Measurements from ENCODE around the gene ASPSCR1.
A peak's percentile ranks its signal among the peaks of the same experiment; 100 is the strongest.

The ASPSCR1 gene

DNA sequence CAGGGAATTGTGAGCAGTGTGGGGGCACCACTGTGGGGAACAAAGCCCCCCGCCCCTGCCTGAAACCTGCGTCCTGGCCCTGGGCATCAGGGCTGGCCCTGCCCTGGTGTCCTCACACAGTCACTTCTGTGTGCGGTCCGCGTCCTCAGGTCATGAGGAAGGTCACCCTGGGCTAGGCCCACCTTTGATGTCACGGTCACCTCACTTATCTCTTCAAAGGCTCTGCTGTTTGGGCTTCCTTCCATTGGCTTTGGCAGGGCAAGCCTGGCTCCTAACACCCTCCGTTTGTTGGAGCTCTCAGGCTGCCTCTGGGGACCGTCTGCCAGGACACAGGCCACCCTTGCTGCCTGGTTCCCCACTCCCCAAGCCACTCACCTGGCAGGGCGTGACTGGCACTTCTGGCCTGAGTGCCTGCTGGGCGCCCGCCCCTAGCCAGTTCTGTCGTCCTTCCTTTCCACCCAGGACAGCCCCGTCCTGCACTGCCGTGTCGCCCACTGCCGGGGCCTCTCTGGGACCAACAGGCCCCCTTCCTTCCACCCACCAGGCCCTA, 36.4 kb downstream of the ASPSCR1 start:
- no peak for DNase-seq

GRCh38 chr17:82014432-82014831, 37.0 kb downstream of the ASPSCR1 start:
- DNase-seq, result no peak

DNA sequence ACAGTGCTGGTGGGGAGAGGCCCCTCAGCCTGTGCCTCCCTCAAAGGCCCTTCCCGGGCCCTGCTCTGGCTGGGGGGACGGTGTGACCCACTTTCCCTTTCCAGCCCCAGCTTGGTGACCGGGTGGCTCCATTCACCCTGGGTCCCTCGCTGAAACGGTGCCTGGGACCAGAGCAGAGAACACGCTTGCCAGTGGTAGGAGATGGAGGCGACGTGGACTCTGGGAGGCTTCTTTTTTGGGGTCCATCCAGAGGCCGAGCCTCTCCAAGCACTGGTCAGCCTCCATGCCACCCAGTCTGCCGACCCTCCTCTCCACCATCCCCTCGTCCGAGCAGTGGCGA, 37.5 kb downstream of the ASPSCR1 start:
- no peak for DNase-seq

GRCh38 chr17:82015311-82015971, 38.0 kb downstream of the ASPSCR1 start:
- DNase-seq, result no peak

DNA sequence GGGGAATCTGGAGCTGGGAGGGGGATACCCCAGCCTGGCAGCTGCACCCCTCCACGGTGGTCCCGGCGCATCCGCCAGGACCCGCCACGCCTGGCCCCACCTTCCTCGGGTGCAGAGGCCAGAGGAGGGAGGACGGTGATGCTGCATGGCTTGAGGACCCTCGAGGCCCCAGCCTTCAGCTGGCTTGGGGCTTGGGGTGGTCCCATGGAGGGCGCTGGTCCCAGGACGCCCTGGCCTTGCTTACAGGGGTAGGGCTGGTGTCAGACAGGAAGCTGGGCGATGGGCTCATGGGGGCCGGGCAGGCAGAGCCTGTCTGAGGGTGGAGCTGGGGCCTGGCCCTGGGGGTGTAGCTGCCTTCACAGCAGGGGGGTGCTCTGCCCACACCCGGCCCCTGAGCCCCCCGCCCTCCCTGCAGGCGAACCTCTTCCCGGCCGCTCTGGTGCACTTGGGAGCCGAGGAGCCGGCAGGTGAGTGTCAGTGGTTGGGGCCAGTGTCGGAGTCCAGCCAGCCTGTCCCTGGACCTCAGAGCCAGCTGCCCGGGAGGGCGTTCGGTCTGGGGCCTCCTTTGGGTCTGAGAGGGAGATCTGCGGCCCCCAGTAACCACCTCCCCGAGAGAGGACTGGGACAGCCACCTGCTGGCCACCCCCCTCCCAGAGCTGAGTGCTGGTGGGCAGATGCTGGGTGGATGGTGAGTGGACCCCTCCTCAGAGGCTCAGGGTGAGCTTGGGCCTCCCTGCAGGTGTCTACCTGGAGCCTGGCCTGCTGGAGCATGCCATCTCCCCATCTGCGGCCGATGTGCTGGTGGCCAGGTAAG, 38.8 kb downstream of the ASPSCR1 start:
- no peak for DNase-seq

GRCh38 chr17:82016875-82017459, 39.5 kb downstream of the ASPSCR1 start:
- DNase-seq, result no peak

- DNase-seq, result no peak
Measured at GRCh38 chr17:82017612-82018151, 40.3 kb downstream of the ASPSCR1 start.

DNA sequence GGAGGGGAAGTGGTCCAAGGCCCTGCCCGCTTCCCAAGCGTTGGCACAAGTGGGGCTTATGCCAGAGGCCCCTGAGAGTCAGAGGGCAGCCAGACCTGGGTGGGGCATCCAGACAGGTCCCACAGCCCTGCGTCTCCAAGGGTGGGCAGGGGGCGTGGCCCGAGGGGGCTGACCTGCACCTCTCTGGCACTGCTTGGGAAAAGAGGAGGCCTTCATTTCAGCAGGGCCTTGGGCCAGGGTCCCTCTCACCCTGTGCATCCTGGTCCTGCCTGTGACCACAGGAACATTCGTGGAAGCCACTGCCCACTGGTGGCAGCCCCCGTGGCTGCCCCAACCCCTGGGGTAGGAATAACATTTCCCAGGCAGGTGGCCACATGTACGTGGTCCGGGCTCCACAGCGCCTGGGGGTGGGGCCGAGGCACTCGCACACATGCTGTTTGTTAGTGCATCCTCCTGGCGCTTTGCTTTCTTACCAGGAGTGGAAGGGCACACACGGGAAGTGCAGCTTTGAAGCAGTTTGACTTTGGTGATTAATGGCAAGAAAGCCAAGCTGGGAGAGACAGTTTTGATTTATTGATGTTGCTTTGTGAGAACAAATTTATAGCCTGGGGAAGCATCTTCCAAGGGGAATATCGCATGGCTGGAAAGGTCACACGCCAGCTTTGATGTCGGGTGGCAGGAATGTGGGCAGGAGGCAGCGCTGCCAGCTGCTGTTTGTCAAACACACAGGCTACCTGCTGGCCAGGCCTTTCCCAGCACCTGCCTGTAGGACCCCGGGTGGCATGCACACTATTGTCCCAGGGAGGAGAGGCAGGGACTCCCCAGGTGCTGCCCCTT, 40.9 kb downstream of the ASPSCR1 start:
- DNase-seq, result no peak

DNA sequence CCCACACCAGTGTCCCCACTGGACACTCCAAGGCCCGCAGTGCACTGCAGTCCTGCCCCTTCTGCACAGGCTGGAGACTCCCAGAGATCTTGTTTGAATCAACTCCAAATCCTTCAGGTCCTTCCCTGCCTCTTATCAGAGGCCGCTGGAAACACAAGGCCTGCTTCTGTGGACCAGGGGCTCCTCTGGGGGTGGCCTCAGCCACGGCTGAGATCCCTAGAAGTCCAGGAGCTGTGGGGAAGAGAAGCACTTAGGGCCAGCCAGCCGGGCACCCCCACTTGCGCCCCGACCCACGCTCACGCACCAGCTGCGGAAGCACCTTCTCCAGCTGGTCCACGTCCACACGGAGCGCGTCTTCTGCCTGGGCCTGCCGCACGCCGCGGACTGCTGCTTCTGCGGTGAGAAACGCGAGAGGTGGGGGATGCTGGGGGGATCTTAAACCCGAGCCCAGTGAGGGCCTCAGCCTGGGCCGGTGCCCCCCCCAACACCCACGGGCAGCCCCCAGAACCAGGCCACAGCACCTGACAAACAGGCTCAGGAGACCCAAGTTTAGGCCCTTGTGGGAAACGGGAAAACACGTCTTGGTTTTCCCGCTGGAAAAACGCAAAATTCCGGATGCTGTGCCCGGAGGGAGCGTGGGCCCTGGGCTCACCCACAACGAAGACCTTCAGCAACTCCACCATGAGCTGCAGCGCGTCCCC, 41.7 kb downstream of the ASPSCR1 start:
- DNase-seq, result no peak

DNA sequence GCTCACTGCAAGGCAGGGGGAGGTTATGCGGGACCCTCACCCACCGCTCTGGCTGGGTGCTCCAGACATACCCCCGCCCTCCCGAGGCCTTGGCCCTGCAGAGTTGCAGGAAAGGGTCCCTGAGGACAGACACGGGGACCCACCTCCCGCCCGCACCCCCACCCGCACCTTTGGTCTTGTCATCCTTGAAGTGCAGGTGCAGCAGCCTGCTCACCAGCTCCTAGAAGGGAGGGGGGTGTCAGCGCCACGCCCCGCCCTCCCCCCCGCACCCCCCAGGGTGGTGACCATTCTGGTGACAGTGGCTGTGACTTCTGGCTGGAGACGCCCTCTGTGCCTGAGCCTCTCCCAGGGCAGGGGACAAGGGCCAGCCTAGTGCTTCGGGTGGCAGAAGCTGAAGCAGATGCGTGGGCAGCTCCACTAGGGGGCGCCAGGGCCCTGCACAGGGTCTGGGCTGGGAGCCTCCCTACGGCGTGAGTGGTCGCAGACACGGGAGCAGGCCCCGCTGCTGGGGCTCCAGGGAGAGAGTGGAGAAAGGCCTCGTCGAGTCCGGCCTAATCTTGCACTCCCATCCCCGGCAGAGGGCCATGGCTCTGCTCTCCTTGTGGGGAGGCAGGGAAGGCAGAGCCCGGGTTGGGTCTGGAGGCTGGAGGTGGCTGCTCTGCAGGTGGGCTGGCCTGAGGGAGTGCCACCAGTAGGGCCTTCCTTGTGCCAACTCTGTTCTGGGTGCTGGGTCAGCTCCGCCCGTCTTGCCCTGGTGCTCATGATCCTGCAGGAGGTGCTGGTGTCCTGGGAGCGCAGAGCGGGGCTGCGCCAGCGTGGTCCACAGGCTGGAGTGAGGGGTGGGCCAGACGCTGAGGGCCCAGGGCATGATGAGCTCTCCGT, 42.5 kb downstream of the ASPSCR1 start:
- DNase-seq, result peak; percentile 65 to 75

DNA sequence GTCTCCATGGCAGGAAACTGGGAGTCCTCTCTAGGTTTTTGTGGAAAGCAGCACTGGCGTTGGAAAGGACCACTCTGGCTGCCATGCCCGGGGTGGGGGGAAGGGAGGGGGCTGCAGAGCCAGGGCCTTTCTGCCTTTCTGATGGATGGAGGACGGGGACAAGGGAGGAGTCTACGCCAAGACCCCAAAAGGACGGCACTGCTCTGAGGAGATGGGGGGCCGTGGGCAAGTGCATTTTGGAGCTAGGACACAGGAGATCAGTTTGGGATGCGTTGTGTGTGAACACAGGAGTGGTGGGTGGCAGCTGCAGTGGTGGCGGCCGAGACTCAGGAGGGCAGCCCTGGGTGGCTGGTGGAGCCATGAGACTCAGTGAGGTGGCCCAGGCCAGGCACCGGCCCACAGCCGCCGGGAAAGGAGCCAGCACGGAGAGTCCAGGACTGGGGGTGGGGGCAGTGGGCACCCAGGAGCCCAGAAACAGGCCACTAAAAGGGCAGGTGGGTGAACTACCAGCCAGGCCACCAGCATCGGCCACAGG, 43.2 kb downstream of the ASPSCR1 start:
- no peak for DNase-seq

DNA sequence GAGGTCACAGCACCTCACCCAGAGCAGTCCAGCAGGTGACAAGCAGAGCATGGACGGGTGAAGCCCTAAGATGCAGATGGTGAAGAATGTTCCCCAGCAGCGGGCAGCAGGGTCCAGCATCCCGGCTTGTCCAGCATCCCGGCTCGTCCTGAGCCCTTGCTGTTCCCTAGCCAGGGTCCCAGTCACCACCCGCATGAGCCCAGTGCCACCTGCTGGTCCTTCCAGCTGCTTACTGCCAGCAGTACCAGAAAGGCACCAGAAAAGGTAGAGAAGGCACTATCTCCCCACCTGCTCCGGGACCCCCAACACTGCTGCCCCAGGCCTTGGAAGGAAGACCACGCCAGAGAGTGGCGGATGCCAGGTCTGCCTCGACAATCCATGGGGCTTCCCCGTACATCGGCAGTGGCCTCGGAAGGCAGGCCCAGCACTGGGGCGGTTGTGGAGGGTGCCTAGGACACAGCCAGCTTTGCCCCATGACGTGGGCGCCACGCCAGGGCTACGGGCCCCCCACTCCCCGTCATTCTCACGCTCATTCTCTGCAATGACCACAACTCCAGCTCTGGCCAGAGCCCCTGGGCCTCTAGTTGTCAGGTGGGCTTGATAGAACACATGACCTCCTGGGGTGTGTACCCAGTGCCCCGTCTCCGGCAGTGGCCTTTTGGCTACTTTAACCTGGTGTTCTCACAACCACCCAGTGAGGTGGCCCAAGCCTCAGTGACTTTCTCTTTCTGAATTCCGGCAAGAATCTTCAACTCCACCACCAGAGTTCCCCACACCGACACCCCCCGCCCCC, 43.9 kb downstream of the ASPSCR1 start:
- peak; percentile 74 to 76 for DNase-seq

DNA sequence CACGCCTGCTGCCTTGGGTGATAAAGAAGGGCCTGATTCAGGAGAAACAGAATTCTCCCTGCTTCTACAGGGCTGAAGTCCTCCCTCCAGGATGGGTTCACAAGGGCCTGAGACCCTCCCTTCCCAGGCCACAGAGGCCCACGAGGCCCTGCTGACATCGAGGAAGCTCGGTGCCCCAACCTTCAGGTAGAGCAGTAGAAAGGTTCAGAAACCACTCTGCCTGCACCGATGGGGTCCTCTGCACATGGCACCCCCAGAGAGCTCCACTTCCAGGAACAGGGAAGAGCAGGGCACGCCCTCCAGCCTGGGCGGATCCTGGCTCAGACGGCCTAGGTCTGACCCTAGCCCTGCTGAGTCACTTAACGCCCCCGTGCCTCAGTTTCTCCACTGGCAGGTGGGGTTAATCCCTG, 44.5 kb downstream of the ASPSCR1 start:
- DNase-seq, result peak in 1 of 2 experiments; percentile 37

DNA sequence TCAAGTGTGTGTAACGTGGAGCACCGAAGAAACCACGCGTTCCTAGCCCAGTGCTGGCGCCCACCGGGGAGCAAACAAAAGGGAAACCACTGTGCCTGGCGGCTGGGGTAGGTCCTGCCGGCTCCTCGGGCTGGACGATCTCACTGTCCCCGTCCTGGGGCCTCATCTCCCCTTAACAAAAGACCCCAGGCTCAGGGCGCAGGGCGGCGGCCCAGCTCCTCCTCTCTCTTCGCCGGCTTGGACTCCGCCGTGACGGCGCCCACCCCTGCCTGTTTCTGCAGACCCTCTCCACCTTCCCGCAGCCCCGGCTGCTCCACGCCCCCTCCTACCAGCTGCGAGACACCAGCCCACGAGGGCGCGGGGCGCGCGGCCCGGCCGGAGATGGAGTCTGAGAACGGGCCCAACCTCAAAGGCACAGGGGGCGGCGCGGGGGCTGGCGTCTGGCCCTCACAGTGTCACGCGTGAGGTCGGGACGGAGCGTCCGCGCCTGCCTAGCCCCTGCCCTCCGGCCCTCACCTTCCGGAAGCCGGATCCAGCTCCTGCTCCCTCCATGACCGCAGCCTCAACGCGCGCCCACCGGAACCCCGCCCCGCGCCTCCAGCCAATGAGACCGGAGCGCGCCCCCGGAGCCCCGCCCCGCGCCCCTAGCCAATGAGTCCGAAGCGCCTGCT, 45.0 kb downstream of the ASPSCR1 start, which contains the start of gene CENPX:
Gene CENPX (minus strand): TSS at position 569 of the 671 bp plus-strand sequence. CDS start 17 bp downstream, at position 552.
- no peak for DNase-seq

GRCh38 chr17:82022981-82023446, 45.6 kb downstream of the ASPSCR1 start, which contains the start of gene LRRC45:
Gene LRRC45 (plus strand): TSS chr17:82023305. CDS start chr17:82023644, 339 bp downstream.
- peak; percentile 100 for DNase-seq

- peak; percentile 48 to 52 for DNase-seq
Measured at GRCh38 chr17:82023447-82024241, 46.2 kb downstream of the ASPSCR1 start.

- no peak for DNase-seq
Measured at GRCh38 chr17:82024859-82025258, 47.4 kb downstream of the ASPSCR1 start.
